Trophoblast cell (in vitro differentiated cells and primary cell): ENCODE results near the gene NRXN2.
A peak's percentile ranks its signal among the peaks of the same experiment; 100 is the strongest.

Experiments
- DNase-seq, 2 donors: peaks; one replicate each; pipeline ENCODE4 v3.0.0-alpha.2; 2016
- H2AFZ ChIP-seq: 2 replicates; pipeline ENCODE4 v1.6.1; 2013; ENCODE audit warnings: low read length, moderate library complexity, mild to moderate bottlenecking; ENCODE audit not compliant: insufficient read depth, poor library complexity
- H2AK5ac ChIP-seq: 2 replicates; pipeline ENCODE4 v1.6.1; 2013; ENCODE audit warnings: mild to moderate bottlenecking, low read length
- H2BK120ac ChIP-seq: 2 replicates; pipeline ENCODE4 v1.6.1; 2013; ENCODE audit warnings: low read length, mild to moderate bottlenecking, moderate library complexity; ENCODE audit not compliant: insufficient read depth, poor library complexity
- H2BK12ac ChIP-seq: 2 replicates; pipeline ENCODE4 v1.6.1; 2013; ENCODE audit warnings: mild to moderate bottlenecking, low read length, moderate library complexity
- H2BK5ac ChIP-seq: 2 replicates; pipeline ENCODE4 v1.6.1; 2013; ENCODE audit warnings: low read length, low read depth, moderate library complexity, mild to moderate bottlenecking; ENCODE audit not compliant: poor library complexity
- H3K14ac ChIP-seq: 2 replicates; pipeline ENCODE4 v1.6.1; 2013; ENCODE audit warnings: mild to moderate bottlenecking, low read length
- H3K18ac ChIP-seq: 2 replicates; pipeline ENCODE4 v1.6.1; 2013; ENCODE audit warnings: mild to moderate bottlenecking, low read length
- H3K23ac ChIP-seq: 2 replicates; pipeline ENCODE4 v1.6.1; 2013; ENCODE audit warnings: low read length
- H3K27ac ChIP-seq: 2 replicates; pipeline ENCODE4 v1.5.1; 2013; ENCODE audit warnings: low read depth, mild to moderate bottlenecking, inconsistent platforms, low read length, moderate library complexity
- H3K27me3 ChIP-seq: 2 replicates; pipeline ENCODE4 v1.6.1; 2013; ENCODE audit warnings: inconsistent platforms, mild to moderate bottlenecking, low read length, moderate library complexity; ENCODE audit not compliant: insufficient read depth
- H3K36me3 ChIP-seq, 2 experiments: 1 replicate in 1 of 2; 2 replicates in 1 of 2; pipeline ENCODE4 v1.6.1; 2013; ENCODE audit warnings: low read length in 2 of 2, mild to moderate bottlenecking in 2 of 2, moderate library complexity in 1 of 2; ENCODE audit not compliant: insufficient read depth in 2 of 2, control insufficient read depth in 1 of 2
- H3K4ac ChIP-seq: 2 replicates; pipeline ENCODE4 v1.6.1; 2013; ENCODE audit warnings: low read depth, mild to moderate bottlenecking, low read length, moderate library complexity
- H3K4me1 ChIP-seq, 2 experiments: 1 replicate in 1 of 2; 2 replicates in 1 of 2; pipeline ENCODE4 v1.6.1; 2013; ENCODE audit warnings: low read length in 2 of 2, mild to moderate bottlenecking in 2 of 2, moderate library complexity in 1 of 2; ENCODE audit not compliant: insufficient read depth in 2 of 2, control insufficient read depth in 1 of 2
- H3K4me2 ChIP-seq: 2 replicates; pipeline ENCODE4 v1.6.1; 2013; ENCODE audit warnings: inconsistent platforms, mild to moderate bottlenecking, low read length, moderate library complexity
- H3K4me3 ChIP-seq: 2 replicates; pipeline ENCODE4 v1.5.1; 2013; ENCODE audit warnings: mild to moderate bottlenecking, low read depth, low read length, inconsistent platforms
- H3K79me1 ChIP-seq: one replicate; pipeline ENCODE4 v1.6.1; 2013; ENCODE audit warnings: low read length
- H3K79me2 ChIP-seq: 2 replicates; pipeline ENCODE4 v1.6.1; 2013; ENCODE audit warnings: low read length, mild to moderate bottlenecking; ENCODE audit not compliant: control insufficient read depth, insufficient read depth, poor library complexity
- H3K9ac ChIP-seq: 2 replicates; pipeline ENCODE4 v1.6.1; 2013; ENCODE audit warnings: mild to moderate bottlenecking, low read length
- H3K9me3 ChIP-seq: 2 replicates; pipeline ENCODE4 v1.6.1; 2013; ENCODE audit warnings: low read depth, mild to moderate bottlenecking, control low read depth, inconsistent platforms, low read length; ENCODE audit not compliant: insufficient read depth
- H4K12ac ChIP-seq: 2 replicates; pipeline ENCODE4 v1.6.1; 2013; ENCODE audit warnings: low read depth, mild to moderate bottlenecking, low read length, moderate library complexity
- H4K8ac ChIP-seq: 2 replicates; pipeline ENCODE4 v1.6.1; 2013; ENCODE audit warnings: low read depth, mild to moderate bottlenecking, low read length, moderate library complexity
- H4K91ac ChIP-seq: one replicate; pipeline ENCODE4 v1.6.1; 2013; ENCODE audit warnings: low read depth, mild to moderate bottlenecking, low read length, moderate library complexity
- WGBS: extraction: QIAGEN DNeasy Blood & Tissue Kit; methylation state at CpG from one replicate; pipeline ENCODE4 v1.1.7; 2013; ENCODE audit warnings: missing lambda C conversion rate; ENCODE audit not compliant: insufficient read length, insufficient coverage; ENCODE audit errors: extremely low coverage; 5-methylcytosine and 5-hydroxymethylcytosine counted together

NRXN2 gene

GRCh38 chr11:64570341-64570740 lies 152.7 kb downstream of the NRXN2 start:
- H3K9ac ChIP-seq = no peak overlapping the region
- no peak for DNase-seq
- H3K18ac ChIP-seq = no peak overlapping the region
- no peak overlapping the region for H2BK120ac ChIP-seq
- no peak overlapping the region for H3K4me3 ChIP-seq
- WGBS = no CpG with 5 or more reads among the region's 3 CpGs
- no peak overlapping the region for H3K4me2 ChIP-seq
- no peaks in the 10 kb centered on the region for H3K36me3 ChIP-seq
- no peak overlapping the region for H2BK5ac ChIP-seq
- H3K79me1 ChIP-seq = peaks cover 8% of the 10 kb centered on the region
- no peaks in the 10 kb centered on the region for H3K79me2 ChIP-seq
- H3K14ac ChIP-seq = no peak overlapping the region
- H3K4me1 ChIP-seq = peaks cover 3 to 9% of the 10 kb centered on the region in 2 experiments
- H3K4ac ChIP-seq = no peak overlapping the region
- H4K8ac ChIP-seq = no peak overlapping the region
- H4K91ac ChIP-seq = no peak overlapping the region
- H3K9me3 ChIP-seq = no peaks in the 10 kb centered on the region
- no peak overlapping the region for H2BK12ac ChIP-seq
- no peaks in the 10 kb centered on the region for H3K27me3 ChIP-seq
- no peak overlapping the region for H2AK5ac ChIP-seq
- no peak overlapping the region for H4K12ac ChIP-seq
- no peak overlapping the region for H3K23ac ChIP-seq
- H3K27ac ChIP-seq = no peak overlapping the region
- H2AFZ ChIP-seq = no peak overlapping the region

DNA sequence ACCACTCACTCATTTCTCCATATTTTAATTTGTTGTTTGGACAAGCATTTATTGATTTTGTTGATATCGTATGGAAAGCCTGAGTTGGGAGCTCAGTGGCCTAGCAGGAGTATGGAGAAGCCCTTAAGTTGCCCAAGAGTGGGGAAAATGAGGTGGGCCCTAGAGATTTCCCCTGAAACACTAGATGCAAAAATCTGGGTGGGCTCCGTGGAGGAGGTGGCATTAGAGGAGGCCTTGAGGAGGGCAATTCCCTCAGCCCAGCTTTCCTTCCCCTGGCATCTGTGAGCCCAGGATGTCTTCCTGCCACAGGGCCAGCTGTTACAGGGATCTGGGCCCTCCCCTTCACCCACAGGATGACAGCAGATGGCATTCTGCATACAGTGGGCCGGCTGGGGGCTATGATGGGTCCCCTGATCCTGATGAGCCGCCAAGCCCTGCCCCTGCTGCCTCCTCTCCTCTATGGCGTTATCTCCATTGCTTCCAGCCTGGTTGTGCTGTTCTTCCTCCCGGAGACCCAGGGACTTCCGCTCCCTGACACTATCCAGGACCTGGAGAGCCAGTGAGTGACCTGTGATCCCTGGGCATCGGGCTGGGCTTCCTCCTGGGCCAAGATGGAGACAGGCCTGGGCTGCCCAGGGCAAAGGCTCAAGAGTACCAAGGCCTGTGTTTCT lies 153.6 kb downstream of the NRXN2 start:
- Histone ChIP-seq H3K27ac (no peak overlapping the region), H3K4me1 (peaks cover 6 to 9% of the 10 kb centered on the region in 2 experiments), H3K4ac (no peak overlapping the region), H3K9ac (no peak overlapping the region), H3K27me3 (no peaks in the 10 kb centered on the region), H3K4me2 (no peak overlapping the region), H3K79me2 (no peaks in the 10 kb centered on the region), H4K8ac (no peak overlapping the region), H2AK5ac (no peak overlapping the region), H3K79me1 (peaks cover 8% of the 10 kb centered on the region), H2AFZ (no peak overlapping the region), H4K12ac (no peak overlapping the region), H3K9me3 (peaks cover 2% of the 10 kb centered on the region), H3K36me3 (no peaks in the 10 kb centered on the region), H3K18ac (no peak overlapping the region), H3K14ac (no peak overlapping the region), H3K23ac (no peak overlapping the region), H2BK5ac (no peak overlapping the region), H3K4me3 (no peak overlapping the region), H2BK12ac (no peak overlapping the region), H2BK120ac (no peak overlapping the region), H4K91ac (no peak overlapping the region)
- WGBS = no CpG with 5 or more reads among the region's 8 CpGs
- no peak for DNase-seq

GRCh38 chr11:64568584-64569140 lies 154.3 kb downstream of the NRXN2 start:
- no peaks in the 10 kb centered on the region for H3K36me3 ChIP-seq
- no peak overlapping the region for H3K27ac ChIP-seq
- H4K8ac ChIP-seq = no peak overlapping the region
- no peak overlapping the region for H3K4me2 ChIP-seq
- H3K14ac ChIP-seq = no peak overlapping the region
- no peak overlapping the region for H3K4ac ChIP-seq
- H4K12ac ChIP-seq = no peak overlapping the region
- H3K9me3 ChIP-seq = peaks cover 2% of the 10 kb centered on the region
- H3K79me2 ChIP-seq = no peaks in the 10 kb centered on the region
- H2AK5ac ChIP-seq = no peak overlapping the region
- no peaks in the 10 kb centered on the region for H3K27me3 ChIP-seq
- no peak overlapping the region for H2AFZ ChIP-seq
- peaks cover 8% of the 10 kb centered on the region for H3K79me1 ChIP-seq
- no peak overlapping the region for H3K23ac ChIP-seq
- no peak for DNase-seq
- H3K18ac ChIP-seq = no peak overlapping the region
- peaks cover 6 to 9% of the 10 kb centered on the region in 2 experiments for H3K4me1 ChIP-seq
- no peak overlapping the region for H3K4me3 ChIP-seq
- H3K9ac ChIP-seq = no peak overlapping the region
- WGBS = no CpG with 5 or more reads among the region's 8 CpGs
- H2BK120ac ChIP-seq = no peak overlapping the region
- H4K91ac ChIP-seq = no peak overlapping the region
- no peak overlapping the region for H2BK5ac ChIP-seq
- no peak overlapping the region for H2BK12ac ChIP-seq

- Histone ChIP-seq H3K36me3 (no peaks in the 10 kb centered on the region), H3K27ac (no peak overlapping the region), H3K79me2 (no peaks in the 10 kb centered on the region), H3K79me1 (peaks cover 8% of the 10 kb centered on the region), H3K14ac (no peak overlapping the region), H3K4ac (no peak overlapping the region), H3K4me3 (no peak overlapping the region), H2BK120ac (peak overlapping the region; percentile 28), H2BK12ac (peak overlapping the region; percentile 19), H2BK5ac (no peak overlapping the region), H2AFZ (no peak overlapping the region), H3K9ac (no peak overlapping the region), H4K8ac (peak overlapping the region; percentile 8), H3K4me2 (no peak overlapping the region), H4K12ac (no peak overlapping the region), H3K9me3 (peaks cover 2% of the 10 kb centered on the region), H3K23ac (no peak overlapping the region), H4K91ac (peak overlapping the region; percentile 67), H2AK5ac (peak overlapping the region; percentile 53), H3K18ac (no peak overlapping the region), H3K27me3 (no peaks in the 10 kb centered on the region), H3K4me1 (peaks cover 6 to 9% of the 10 kb centered on the region in 2 experiments)
- no peak for DNase-seq
- no CpG with 5 or more reads among the region's 34 CpGs for WGBS
These were observed 154.9 kb downstream of the NRXN2 start for GRCh38 chr11:64568041-64568571.
